Activated CD8-positive, alpha-beta memory T cell treated with anti-CD3 and anti-CD28 coated beads, Interleukin-2, amount 10 ng/mL, durations not matched to agents 7 days and 5 days (primary cell): Measurements from ENCODE around the gene ZNF281. TPM values are rescaled to one million over a fixed set of nuclear protein-coding genes. Genes with fewer than 3 reads are reported as not detected.

ENCODE experiments used
- ATAC-seq: fragments of 150-1000 bp; cut with Tn5 transposase; one replicate; pipeline ENCODE4 v1.10.0; 2021; ENCODE audit warnings: moderate library complexity
- CTCF ChIA-PET: fragments of 350-600 bp; sonication (Branson Sonifier 250); formaldehyde crosslinking; loops from one replicate; lab custom pipeline; 2021; ENCODE audit warnings: antibody characterized with exemption; lab: Charles Lee
- DNase-seq: peaks from one replicate; pipeline ENCODE4 v3.0.0-alpha.2; 2020
- H3K27ac Mint-ChIP-seq: one replicate; pipeline ENCODE4 v1.8.0; 2021; ENCODE audit warnings: mild to moderate bottlenecking, mixed read lengths
- H3K27me3 Mint-ChIP-seq: one replicate; pipeline ENCODE4 v1.8.0; 2021; ENCODE audit warnings: mixed read lengths
- H3K36me3 Mint-ChIP-seq: one replicate; pipeline ENCODE4 v1.8.0; 2021; ENCODE audit warnings: mild to moderate bottlenecking, mixed read lengths
- H3K4me1 Mint-ChIP-seq: one replicate; pipeline ENCODE4 v1.8.0; 2021; ENCODE audit warnings: mixed read lengths
- H3K4me3 Mint-ChIP-seq: one replicate; pipeline ENCODE4 v1.8.0; 2021; ENCODE audit warnings: mild to moderate bottlenecking, moderate library complexity, mixed read lengths
- H3K9me3 Mint-ChIP-seq: one replicate; pipeline ENCODE4 v1.8.0; 2022; ENCODE audit warnings: low read depth, mixed read lengths
- total RNA-seq, 2 experiments: library from RNA; stranded (reverse); gene quantifications; one replicate each; pipeline ENCODE4 v1.2.3, GENCODE V29; 2021

Gene ZNF281
- total RNA-seq, 2 experiments from 2014 or later = 11.9 to 20.6 TPM

- Mint-ChIP-seq H3K36me3 (peaks cover 20% of the 10 kb centered on the region), H3K9me3 (no peaks in the 10 kb centered on the region), H3K27ac (no peak overlapping the region), H3K27me3 (no peaks in the 10 kb centered on the region), H3K4me3 (no peak overlapping the region), H3K4me1 (no peaks in the 10 kb centered on the region)
- CTCF ChIA-PET = interaction anchor here (0.6 kb wide), 1 partner anchor 110 kb away, joined by 3 read pairs; no protein-coding TSS in a partner anchor
- ATAC-seq (no peak), DNase-seq (no peak)
Observed at GRCh38 chr1:200399860-200400259, 10.0 kb downstream of the ZNF281 start.

GRCh38 chr1:200398373-200398772 is 11.5 kb downstream of the ZNF281 start:
- Mint-ChIP-seq H3K36me3 (peaks cover 15% of the 10 kb centered on the region), H3K9me3 (no peaks in the 10 kb centered on the region)
- CTCF ChIA-PET = interaction anchor here (0.6 kb wide), 1 partner anchor 59 kb away, joined by 3 read pairs; no protein-coding TSS in a partner anchor

GRCh38 chr1:200392625-200393185 is 17.1 kb downstream of the ZNF281 start:
- Mint-ChIP-seq H3K27ac (no peak overlapping the region), H3K4me3 (no peak overlapping the region), H3K27me3 (no peaks in the 10 kb centered on the region), H3K4me1 (no peaks in the 10 kb centered on the region), H3K36me3 (peaks cover 3% of the 10 kb centered on the region), H3K9me3 (no peaks in the 10 kb centered on the region)
- DNase-seq (no peak), ATAC-seq (no peak)
- CTCF ChIA-PET = no interaction called here

More at GRCh38 chr1:200398373-200398772, 11.5 kb downstream of the ZNF281 start:
- ATAC-seq (no peak), DNase-seq (no peak)
- no peak overlapping the region for H3K27ac Mint-ChIP-seq
- H3K4me1 Mint-ChIP-seq = no peaks in the 10 kb centered on the region
- H3K4me3 Mint-ChIP-seq = no peak overlapping the region
- H3K27me3 Mint-ChIP-seq = no peaks in the 10 kb centered on the region

- Mint-ChIP-seq H3K27me3 (no peaks in the 10 kb centered on the region), H3K36me3 (peaks cover 2% of the 10 kb centered on the region), H3K9me3 (no peaks in the 10 kb centered on the region), H3K27ac (no peak overlapping the region), H3K4me1 (no peaks in the 10 kb centered on the region), H3K4me3 (no peak overlapping the region)
- CTCF ChIA-PET = no interaction called here
- DNase-seq (no peak), ATAC-seq (no peak)
Observed at GRCh38 chr1:200391747-200392146, 18.1 kb downstream of the ZNF281 start.

- no peak for ATAC-seq
- no peaks in the 10 kb centered on the region for H3K27me3 Mint-ChIP-seq
Observed at GRCh38 chr1:200388791-200389190, 21.0 kb downstream of the ZNF281 start.

GRCh38 chr1:200386416-200386815 is 23.4 kb downstream of the ZNF281 start:
- CTCF ChIA-PET = interaction anchor here (1.4 kb wide), 1 partner anchor 9 kb away, joined by 3 read pairs; no protein-coding TSS in a partner anchor
- Mint-ChIP-seq H3K4me1 (no peaks in the 10 kb centered on the region), H3K27ac (no peak overlapping the region), H3K9me3 (no peaks in the 10 kb centered on the region), H3K4me3 (no peak overlapping the region), H3K27me3 (no peaks in the 10 kb centered on the region), H3K36me3 (no peaks in the 10 kb centered on the region)
- ATAC-seq (no peak), DNase-seq (no peak)

More at GRCh38 chr1:200388791-200389190, 21.0 kb downstream of the ZNF281 start:
- CTCF ChIA-PET = no interaction called here
- Mint-ChIP-seq H3K9me3 (no peaks in the 10 kb centered on the region), H3K27ac (no peak overlapping the region), H3K4me3 (no peak overlapping the region), H3K4me1 (no peaks in the 10 kb centered on the region), H3K36me3 (no peaks in the 10 kb centered on the region)
- DNase-seq = no peak

GRCh38 chr1:200384818-200385390 is 24.9 kb downstream of the ZNF281 start:
- Mint-ChIP-seq H3K9me3 (no peaks in the 10 kb centered on the region), H3K27ac (no peak overlapping the region), H3K4me1 (no peaks in the 10 kb centered on the region), H3K36me3 (no peaks in the 10 kb centered on the region), H3K27me3 (no peaks in the 10 kb centered on the region), H3K4me3 (no peak overlapping the region)
- ATAC-seq = no peak
- CTCF ChIA-PET = no interaction called here
- no peak for DNase-seq

GRCh38 chr1:200381256-200381984 is 28.4 kb downstream of the ZNF281 start:
- Mint-ChIP-seq H3K27me3 (no peaks in the 10 kb centered on the region), H3K9me3 (no peaks in the 10 kb centered on the region), H3K36me3 (no peaks in the 10 kb centered on the region), H3K4me1 (peaks cover 10% of the 10 kb centered on the region), H3K4me3 (no peak overlapping the region), H3K27ac (no peak overlapping the region)
- ATAC-seq = no peak
- CTCF ChIA-PET = no interaction called here
- no peak for DNase-seq

GRCh38 chr1:200380589-200381021 is 29.2 kb downstream of the ZNF281 start:
- no peaks in the 10 kb centered on the region for H3K36me3 Mint-ChIP-seq
- H3K4me3 Mint-ChIP-seq = no peak overlapping the region
- CTCF ChIA-PET = no interaction called here
- H3K4me1 Mint-ChIP-seq = peaks cover 10% of the 10 kb centered on the region
- no peak overlapping the region for H3K27ac Mint-ChIP-seq
- no peak for ATAC-seq
- H3K9me3 Mint-ChIP-seq = no peaks in the 10 kb centered on the region
- no peak for DNase-seq
- H3K27me3 Mint-ChIP-seq = no peaks in the 10 kb centered on the region

GRCh38 chr1:200379940-200380588 is 29.8 kb downstream of the ZNF281 start:
- Mint-ChIP-seq H3K27me3 (no peaks in the 10 kb centered on the region), H3K4me3 (no peak overlapping the region), H3K27ac (no peak overlapping the region), H3K36me3 (no peaks in the 10 kb centered on the region), H3K4me1 (peaks cover 10% of the 10 kb centered on the region), H3K9me3 (no peaks in the 10 kb centered on the region)
- DNase-seq (no peak), ATAC-seq (no peak)
- CTCF ChIA-PET = no interaction called here

- ATAC-seq (no peak), DNase-seq (no peak)
- Mint-ChIP-seq H3K4me1 (peaks cover 10% of the 10 kb centered on the region), H3K36me3 (no peaks in the 10 kb centered on the region), H3K9me3 (no peaks in the 10 kb centered on the region), H3K4me3 (no peak overlapping the region), H3K27ac (no peak overlapping the region), H3K27me3 (no peaks in the 10 kb centered on the region)
- CTCF ChIA-PET = interaction anchor here (0.8 kb wide), 1 partner anchor 146 kb away, joined by 3 read pairs; no protein-coding TSS in a partner anchor
Observed at GRCh38 chr1:200379432-200379757, 30.4 kb downstream of the ZNF281 start.

- ATAC-seq = no peak
- H3K27ac Mint-ChIP-seq = no peak overlapping the region
- DNase-seq = no peak
- H3K9me3 Mint-ChIP-seq = no peaks in the 10 kb centered on the region
- H3K36me3 Mint-ChIP-seq = no peaks in the 10 kb centered on the region
- H3K4me1 Mint-ChIP-seq = peaks cover 10% of the 10 kb centered on the region
- CTCF ChIA-PET = interaction anchor here (0.8 to 1.5 kb wide), 3 partner anchors 10 to 119 kb away, joined by 3 read pairs; no protein-coding TSS in a partner anchor
- no peaks in the 10 kb centered on the region for H3K27me3 Mint-ChIP-seq
- H3K4me3 Mint-ChIP-seq = no peak overlapping the region
Observed at GRCh38 chr1:200378096-200378495, 31.7 kb downstream of the ZNF281 start.

GRCh38 chr1:200376528-200376927 is 33.3 kb downstream of the ZNF281 start:
- Mint-ChIP-seq H3K27ac (no peak overlapping the region), H3K4me1 (peaks cover 10% of the 10 kb centered on the region), H3K36me3 (no peaks in the 10 kb centered on the region), H3K27me3 (no peaks in the 10 kb centered on the region), H3K4me3 (no peak overlapping the region), H3K9me3 (no peaks in the 10 kb centered on the region)
- no peak for DNase-seq
- no peak for ATAC-seq
- CTCF ChIA-PET = no interaction called here
